DOHH2 (cell line): ENCODE results near the gene DNAL1.

ENCODE experiments used
- EZH2phosphoT487 ChIP-seq: fragments of 200-600 bp; sonication (generic); IDR thresholded peaks from 2 replicates; pipeline ENCODE4 v1.6.1; 2017; ENCODE audit warnings: borderline replicate concordance, mild to moderate bottlenecking, antibody characterized with exemption, low read length, moderate library complexity, mixed read lengths
- TF ChIP-seq, protein P1 (sequence below): fragments of 200-600 bp; sonication (generic); IDR thresholded peaks from one replicate; pipeline ENCODE4 v1.5.1; 2014; ENCODE audit warnings: antibody characterized with exemption, mild to moderate bottlenecking, low read depth, low read length; ENCODE audit not compliant: poor library complexity, severe bottlenecking

DNA sequence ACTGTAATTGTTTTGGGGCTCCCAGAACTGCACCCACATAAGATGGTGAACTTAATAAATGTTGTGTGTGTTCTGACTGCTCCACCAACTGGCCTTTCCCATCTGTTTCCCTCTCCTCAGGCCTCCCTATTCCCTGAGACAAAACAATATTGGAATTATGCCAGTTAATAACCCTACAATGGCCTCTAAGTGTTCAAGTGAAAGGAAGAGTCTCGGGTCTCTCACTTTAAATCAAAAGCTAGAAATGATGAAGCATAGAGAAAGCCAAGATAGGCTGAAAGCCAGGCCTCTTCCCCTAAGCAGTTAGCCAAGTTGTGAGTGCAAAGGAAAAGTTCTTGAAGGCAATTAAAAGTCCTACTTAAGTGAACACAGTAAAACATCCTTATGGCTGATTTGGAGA lies 19.1 kb upstream of the DNAL1 start:
- TF ChIP-seq, protein P1, sequence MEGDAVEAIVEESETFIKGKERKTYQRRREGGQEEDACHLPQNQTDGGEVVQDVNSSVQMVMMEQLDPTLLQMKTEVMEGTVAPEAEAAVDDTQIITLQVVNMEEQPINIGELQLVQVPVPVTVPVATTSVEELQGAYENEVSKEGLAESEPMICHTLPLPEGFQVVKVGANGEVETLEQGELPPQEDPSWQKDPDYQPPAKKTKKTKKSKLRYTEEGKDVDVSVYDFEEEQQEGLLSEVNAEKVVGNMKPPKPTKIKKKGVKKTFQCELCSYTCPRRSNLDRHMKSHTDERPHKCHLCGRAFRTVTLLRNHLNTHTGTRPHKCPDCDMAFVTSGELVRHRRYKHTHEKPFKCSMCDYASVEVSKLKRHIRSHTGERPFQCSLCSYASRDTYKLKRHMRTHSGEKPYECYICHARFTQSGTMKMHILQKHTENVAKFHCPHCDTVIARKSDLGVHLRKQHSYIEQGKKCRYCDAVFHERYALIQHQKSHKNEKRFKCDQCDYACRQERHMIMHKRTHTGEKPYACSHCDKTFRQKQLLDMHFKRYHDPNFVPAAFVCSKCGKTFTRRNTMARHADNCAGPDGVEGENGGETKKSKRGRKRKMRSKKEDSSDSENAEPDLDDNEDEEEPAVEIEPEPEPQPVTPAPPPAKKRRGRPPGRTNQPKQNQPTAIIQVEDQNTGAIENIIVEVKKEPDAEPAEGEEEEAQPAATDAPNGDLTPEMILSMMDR = no peak
- TF ChIP-seq EZH2phosphoT487 = no peak
